ENCODE data around the gene GRIA4. TPM values are rescaled to one million over a fixed set of nuclear protein-coding genes. Genes with fewer than 3 reads are reported as not detected.

Gene GRIA4
- polyA plus RNA-seq, 1 of the 3 experiments (the other 2 are of a cell fraction), result 0.02 TPM

GRCh38 chr11:105579111-105579510 lies 30.8 kb upstream of the GRIA4 start (continued):
- TF ChIP-seq TEAD4 (IDR thresholded peaks at IDR 0.05; ENCODE audit: borderline replicate concordance, insufficient read depth), result no peak
- no peak for TF ChIP-seq GATA2 (CRISPR knock-in tag; IDR thresholded peaks at IDR 0.05)
- TF ChIP-seq JUND (IDR thresholded peaks at IDR 0.05), result no peak
- no peak for TF ChIP-seq TAF1 (IDR thresholded peaks at IDR 0.05; ENCODE audit: borderline replicate concordance, low read depth, low read length)
- no peak for TF ChIP-seq CHD2 (IDR thresholded peaks at IDR 0.05; ENCODE audit: low read length, partially characterized antibody)

GRCh38 chr11:105582497-105582896 lies 27.4 kb upstream of the GRIA4 start:
- H3K9me3 ChIP-seq, result no peaks in the 10 kb centered on the region
- CTCF ChIA-PET, result interaction anchor here (0.7 to 1.2 kb wide), 2 partner anchors 9 to 15 kb away, joined by 3 read pairs; no protein-coding TSS in a partner anchor
- no peaks in the 10 kb centered on the region for H3K9me2 ChIP-seq
- TF ChIP-seq FOXM1 (IDR thresholded peaks at IDR 0.05; ENCODE audit: low read depth) (no peak), MAX (IDR thresholded peaks at IDR 0.05; ENCODE audit: low read depth) (no peak), NRF1 (IDR thresholded peaks at IDR 0.05; ENCODE audit: low read depth, low read length) (no peak), YY1 (IDR thresholded peaks at IDR 0.05; ENCODE audit: low read depth) (no peak), EZH2phosphoT487 (IDR thresholded peaks at IDR 0.05; ENCODE audit: borderline replicate concordance, low read depth) (no peak), SMC3 (IDR thresholded peaks at IDR 0.05; ENCODE audit: low read depth, low read length) (no peak), ZBTB33 (IDR thresholded peaks at IDR 0.05; ENCODE audit: borderline replicate concordance, low read depth) (no peak), TCF12 (IDR thresholded peaks at IDR 0.05) (no peak), MXI1 (IDR thresholded peaks at IDR 0.05; ENCODE audit: low read depth, low read length) (no peak), RFX5 (IDR thresholded peaks at IDR 0.05; ENCODE audit: low read length) (no peak), IRF3 (IDR thresholded peaks at IDR 0.05; ENCODE audit: low read depth, low read length) (no peak), RXRA (IDR thresholded peaks at IDR 0.05; ENCODE audit: borderline replicate concordance, low read depth) (no peak), GATA2 (CRISPR knock-in tag; IDR thresholded peaks at IDR 0.05) (no peak), CHD2 (IDR thresholded peaks at IDR 0.05; ENCODE audit: low read length, partially characterized antibody) (no peak), USF1 (IDR thresholded peaks at IDR 0.05; ENCODE audit: borderline replicate concordance, low read depth) (no peak), MEF2A (IDR thresholded peaks at IDR 0.05; ENCODE audit: borderline replicate concordance, low read depth) (no peak), FOSL2 (IDR thresholded peaks at IDR 0.05; ENCODE audit: borderline replicate concordance, low read depth) (no peak), PBX3 (IDR thresholded peaks at IDR 0.05) (no peak), USF2 (IDR thresholded peaks at IDR 0.05; ENCODE audit: borderline replicate concordance, low read depth, low read length) (no peak)
- POLR2A ChIA-PET, result no interaction called here
- WGBS (ENCODE audit: low lambda C conversion rate), result 31% methylated on average over 4 of the region's 4 CpGs
- no peak overlapping the region for H3K4me3 ChIP-seq (ENCODE audit: low read depth in 2 of 2, low read length in 1 of 2)
- DNase-seq, result no peak
- H3K9ac ChIP-seq, result no peak overlapping the region
- H3K79me2 ChIP-seq (ENCODE audit: insufficient read depth), result no peaks in the 10 kb centered on the region
- no peaks in the 10 kb centered on the region for H3K36me3 ChIP-seq (replicated peaks in 1 of 2; ENCODE audit: control insufficient read depth in 1 of 2, insufficient read depth in 2 of 2, low read length in 1 of 2)
- no peaks in the 10 kb centered on the region for H3K4me1 ChIP-seq (ENCODE audit: control insufficient read depth in 1 of 2, insufficient read depth in 2 of 2, low read depth in 1 of 2, low read length in 1 of 2)
- H3K4me2 ChIP-seq, result no peak overlapping the region
- H2AFZ ChIP-seq (ENCODE audit: low read depth), result no peak overlapping the region
- H3K27ac ChIP-seq (ENCODE audit: low read depth in 2 of 2, low read length in 1 of 2), result no peak overlapping the region
- no peaks in the 10 kb centered on the region for H3F3A ChIP-seq (replicated peaks; ENCODE audit: insufficient read depth)
- no peaks in the 10 kb centered on the region for H3K27me3 ChIP-seq (ENCODE audit: insufficient read depth)
- H4K20me1 ChIP-seq (ENCODE audit: insufficient read depth), result no peaks in the 10 kb centered on the region

Measured in SK-N-SH (cell line).